ENCODE measurements around the gene VSNL1.

VSNL1 gene

GRCh38 chr2:17643031-17643615 is 102.6 kb downstream of the VSNL1 start:
- DNase-seq, result peak in 6 of 56 donors; percentile 16 to 51 (median 22)

GRCh38 chr2:17644997-17645720 is 104.7 kb downstream of the VSNL1 start:
- no peak for DNase-seq

GRCh38 chr2:17646081-17646554 is 105.6 kb downstream of the VSNL1 start:
- peak in 20 of 56 donors; percentile 8 to 68 (median 28) for DNase-seq

GRCh38 chr2:17646838-17647701 is 106.6 kb downstream of the VSNL1 start:
- no peak for DNase-seq

GRCh38 chr2:17648581-17648980 is 108.1 kb downstream of the VSNL1 start:
- DNase-seq, result no peak

GRCh38 chr2:17649026-17649425 is 108.5 kb downstream of the VSNL1 start:
- no peak for DNase-seq

GRCh38 chr2:17652681-17653394 is 112.3 kb downstream of the VSNL1 start:
- no peak for DNase-seq

- no peak for DNase-seq
Measured at GRCh38 chr2:17657759-17658158, 117.3 kb downstream of the VSNL1 start.

- DNase-seq, result no peak
Measured at GRCh38 chr2:17658251-17658843, 117.9 kb downstream of the VSNL1 start.

GRCh38 chr2:17660219-17660618 is 119.7 kb downstream of the VSNL1 start:
- no peak for DNase-seq

- DNase-seq, result no peak
Measured at GRCh38 chr2:17661460-17661859, 121.0 kb downstream of the VSNL1 start.

GRCh38 chr2:17662723-17663122 is 122.2 kb downstream of the VSNL1 start:
- DNase-seq, result no peak

GRCh38 chr2:17664534-17664933 is 124.0 kb downstream of the VSNL1 start:
- DNase-seq, result no peak

- no peak for DNase-seq
Measured at GRCh38 chr2:17667898-17668297, 127.4 kb downstream of the VSNL1 start.

- DNase-seq, result no peak
Measured at GRCh38 chr2:17672583-17673317, 132.3 kb downstream of the VSNL1 start.

GRCh38 chr2:17674817-17675216 is 134.3 kb downstream of the VSNL1 start:
- no peak for DNase-seq

GRCh38 chr2:17680119-17680518 is 139.6 kb downstream of the VSNL1 start:
- no peak for DNase-seq

- no peak for DNase-seq
Measured at GRCh38 chr2:17682098-17682857, 141.8 kb downstream of the VSNL1 start.

- DNase-seq, result no peak
Measured at GRCh38 chr2:17683981-17684380, 143.5 kb downstream of the VSNL1 start.

GRCh38 chr2:17688600-17688999 is 148.1 kb downstream of the VSNL1 start:
- DNase-seq, result no peak
